ENCODE measurements around the gene EP400. TPM values are rescaled to one million over a fixed set of nuclear protein-coding genes. Genes with fewer than 3 reads are reported as not detected.

The EP400 gene
- polyA plus RNA-seq, 12 donors: 18.0 to 45.3 (median 21.8) TPM; not detected in 1

DNA sequence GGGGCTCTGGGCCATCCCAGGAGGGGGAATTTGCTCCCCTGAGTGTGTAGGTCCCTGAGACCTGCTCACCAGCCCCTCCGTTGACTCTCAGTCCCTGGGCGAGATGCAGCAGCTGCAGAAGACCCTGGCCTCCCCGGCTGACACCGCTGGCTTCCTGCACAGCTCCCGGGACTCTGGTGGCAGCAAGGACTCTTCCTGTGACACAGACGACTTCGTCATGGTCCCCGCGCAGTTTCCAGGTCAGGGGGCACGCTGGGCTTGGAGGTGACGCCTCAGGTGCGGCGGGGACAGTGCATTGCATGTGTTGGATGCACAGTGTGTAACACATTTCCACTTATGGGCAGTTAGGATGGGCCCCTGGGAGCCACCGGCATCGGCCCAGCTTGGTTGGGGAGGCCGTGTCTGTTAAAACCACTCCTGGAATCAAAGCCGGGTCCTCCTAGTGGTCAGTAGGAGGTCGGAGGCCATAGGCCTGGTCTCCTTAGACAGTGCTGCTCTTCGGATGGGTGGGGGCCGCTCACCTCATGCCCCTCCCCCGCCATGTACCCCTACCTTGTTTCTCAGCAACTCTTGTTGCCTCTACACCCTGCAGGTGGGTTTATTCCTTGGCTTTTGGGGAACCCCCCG, 37.8 kb upstream of the EP400 start:
- DNase-seq: no peak

DNA sequence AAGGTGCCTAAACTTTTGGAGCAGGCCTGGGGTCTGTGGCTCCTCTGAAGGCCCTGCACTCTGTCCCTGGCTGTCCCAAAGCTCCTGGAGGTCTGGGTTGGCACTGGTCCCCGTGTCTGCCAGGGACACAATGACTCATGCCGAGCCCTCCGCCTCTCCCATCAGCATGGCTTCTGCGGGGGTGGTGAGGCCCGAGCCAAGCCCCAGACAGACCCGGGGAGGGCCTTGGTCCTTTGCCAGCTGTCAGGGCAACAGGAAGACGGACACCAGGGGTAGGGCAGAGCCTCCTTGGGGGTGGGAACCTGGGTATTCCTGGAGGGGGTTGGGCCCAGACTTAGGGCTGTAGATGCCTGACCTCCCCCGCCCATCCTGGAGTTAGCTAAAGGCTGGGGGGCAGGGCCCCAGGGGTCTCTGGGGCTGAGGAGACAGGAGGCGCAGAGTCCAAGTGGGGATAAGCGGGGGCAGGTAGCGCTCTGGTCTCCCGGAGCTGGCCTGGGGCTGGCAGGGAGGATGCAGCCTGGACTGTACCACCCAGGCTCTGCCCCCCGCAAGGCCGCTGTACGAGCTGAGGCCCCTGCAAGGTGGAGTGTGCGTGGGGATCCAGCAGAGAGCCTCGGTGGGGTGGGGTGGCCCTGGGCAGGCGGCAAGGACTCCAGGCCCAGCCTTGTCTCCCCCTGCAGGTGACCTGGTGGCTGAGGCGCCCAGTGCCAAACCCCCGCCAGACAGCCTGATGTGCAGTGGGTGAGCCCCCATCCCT, 37.0 kb upstream of the EP400 start:
- DNase-seq: no peak

- DNase-seq: no peak
Observed at GRCh38 chr12:131913666-131914065, 36.1 kb upstream of the EP400 start.

- DNase-seq: no peak
Observed at GRCh38 chr12:131914179-131914702, 35.5 kb upstream of the EP400 start.

- no peak for DNase-seq
Observed at GRCh38 chr12:131915000-131915689, 34.6 kb upstream of the EP400 start.

- DNase-seq: no peak
Observed at GRCh38 chr12:131915823-131916222, 33.9 kb upstream of the EP400 start.

DNA sequence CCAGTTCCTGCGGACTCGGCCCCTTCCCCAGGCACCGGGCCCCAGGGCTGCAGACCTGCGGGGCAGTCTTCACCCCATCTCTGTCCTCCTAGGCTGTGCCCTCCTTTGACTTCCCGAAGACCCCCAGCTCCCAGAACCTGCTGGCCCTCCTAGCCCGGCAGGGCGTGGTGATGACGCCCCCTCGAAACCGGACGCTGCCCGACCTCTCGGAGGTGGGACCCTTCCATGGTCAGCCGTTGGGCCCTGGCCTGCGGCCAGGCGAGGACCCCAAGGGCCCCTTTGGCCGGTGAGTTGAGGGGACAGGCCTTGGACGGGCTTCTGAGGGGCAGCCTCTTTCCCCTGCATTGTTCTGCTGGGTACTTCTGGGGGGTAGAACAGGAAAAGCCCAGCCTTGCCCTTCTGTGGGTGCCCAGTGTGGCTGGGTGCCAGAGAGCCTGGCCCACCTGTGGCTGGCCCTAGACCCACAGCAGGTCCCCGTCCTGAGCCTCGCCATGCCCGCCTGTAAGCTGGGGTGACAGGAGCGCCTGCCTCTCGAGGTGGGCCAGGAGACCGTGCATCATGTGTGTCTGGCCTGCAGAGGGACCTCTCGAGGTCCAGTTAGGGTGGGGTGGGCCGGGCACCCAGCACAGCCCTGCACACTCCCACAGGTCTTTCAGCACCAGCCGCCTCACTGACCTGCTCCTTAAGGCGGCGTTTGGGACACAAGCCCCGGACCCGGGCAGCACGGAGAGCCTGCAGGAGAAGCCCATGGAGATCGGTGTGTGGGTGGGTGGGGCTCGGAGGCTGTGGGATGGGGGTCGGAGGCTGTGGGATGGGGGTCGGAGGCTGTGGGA, 33.2 kb upstream of the EP400 start:
- DNase-seq: no peak

DNA sequence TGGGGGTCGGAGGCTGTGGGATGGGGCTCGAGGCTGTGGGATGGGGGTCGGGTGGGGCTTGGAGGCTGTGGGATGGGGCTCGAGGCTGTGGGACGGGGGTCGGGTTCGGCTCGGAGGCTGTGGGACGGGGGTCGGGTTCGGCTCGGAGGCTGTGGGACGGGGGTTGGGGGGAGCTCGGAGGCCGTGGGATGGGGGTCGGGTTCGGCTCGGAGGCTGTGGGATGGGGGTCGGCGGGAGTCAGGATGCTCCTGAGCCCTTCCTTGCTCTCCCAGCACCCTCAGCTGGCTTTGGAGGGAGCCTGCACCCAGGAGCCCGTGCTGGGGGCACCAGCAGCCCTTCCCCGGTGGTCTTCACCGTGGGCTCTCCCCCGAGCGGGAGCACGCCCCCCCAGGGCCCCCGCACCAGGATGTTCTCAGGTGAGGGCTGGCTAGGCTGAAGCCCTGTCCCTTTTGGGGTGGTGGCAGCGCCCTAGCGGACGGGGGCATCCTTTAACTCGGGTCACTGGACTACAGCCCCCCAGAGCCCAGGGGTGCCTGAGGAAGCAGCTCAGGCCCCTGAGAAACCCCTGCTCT, 32.5 kb upstream of the EP400 start:
- DNase-seq: no peak

DNA sequence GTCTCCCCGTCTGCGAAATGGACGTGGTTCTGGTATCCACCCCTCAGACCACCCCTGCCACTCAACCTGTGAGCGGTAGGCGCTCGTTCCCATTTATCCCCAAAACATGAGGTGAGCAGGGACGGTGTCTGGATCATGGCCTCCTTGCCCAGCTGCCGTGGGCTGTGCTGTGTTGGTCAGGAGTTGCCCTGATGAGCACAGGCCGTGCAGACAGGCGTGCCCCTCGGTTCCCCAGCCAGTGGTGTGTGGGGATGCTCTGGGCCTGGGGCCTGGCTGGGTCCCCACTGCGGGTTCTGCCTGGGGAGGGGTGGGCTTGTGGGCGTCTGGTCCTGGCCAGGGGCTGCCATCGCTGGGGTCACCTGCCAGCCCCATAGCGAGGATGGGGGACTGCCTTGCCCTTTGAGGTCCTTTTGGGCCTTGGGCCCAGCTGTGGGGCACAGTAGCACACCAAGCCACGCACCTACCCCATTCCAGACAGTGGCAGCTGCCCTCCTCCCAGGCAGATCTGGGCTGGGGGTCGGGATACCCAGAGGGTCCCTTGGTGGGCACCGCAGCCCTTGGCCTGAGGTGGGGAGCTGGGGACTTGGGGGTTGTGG, 31.9 kb upstream of the EP400 start:
- DNase-seq: no peak

GRCh38 chr12:131918311-131919050, 31.3 kb upstream of the EP400 start:
- no peak for DNase-seq

- no peak for DNase-seq
Observed at GRCh38 chr12:131919051-131919347, 30.7 kb upstream of the EP400 start.

- DNase-seq: no peak
Observed at GRCh38 chr12:131919366-131920156, 30.2 kb upstream of the EP400 start.

DNA sequence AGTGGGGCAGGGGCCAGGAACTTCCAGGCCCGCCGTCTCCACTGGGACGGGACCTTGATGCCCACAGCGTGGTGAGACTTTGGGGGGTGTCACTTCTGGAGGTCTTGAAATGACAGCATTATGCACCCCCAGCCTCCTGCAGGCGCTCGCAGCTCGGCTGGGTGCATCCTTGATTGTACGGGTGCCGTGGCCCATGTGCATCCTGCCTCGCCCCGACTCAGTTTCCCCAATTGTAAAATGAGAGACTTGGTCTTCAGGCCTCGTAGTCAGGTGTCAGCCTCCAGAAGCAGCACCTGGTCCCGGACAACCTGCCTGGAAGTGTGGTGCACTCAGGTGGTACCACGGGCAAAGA, 29.6 kb upstream of the EP400 start:
- DNase-seq: no peak

DNA sequence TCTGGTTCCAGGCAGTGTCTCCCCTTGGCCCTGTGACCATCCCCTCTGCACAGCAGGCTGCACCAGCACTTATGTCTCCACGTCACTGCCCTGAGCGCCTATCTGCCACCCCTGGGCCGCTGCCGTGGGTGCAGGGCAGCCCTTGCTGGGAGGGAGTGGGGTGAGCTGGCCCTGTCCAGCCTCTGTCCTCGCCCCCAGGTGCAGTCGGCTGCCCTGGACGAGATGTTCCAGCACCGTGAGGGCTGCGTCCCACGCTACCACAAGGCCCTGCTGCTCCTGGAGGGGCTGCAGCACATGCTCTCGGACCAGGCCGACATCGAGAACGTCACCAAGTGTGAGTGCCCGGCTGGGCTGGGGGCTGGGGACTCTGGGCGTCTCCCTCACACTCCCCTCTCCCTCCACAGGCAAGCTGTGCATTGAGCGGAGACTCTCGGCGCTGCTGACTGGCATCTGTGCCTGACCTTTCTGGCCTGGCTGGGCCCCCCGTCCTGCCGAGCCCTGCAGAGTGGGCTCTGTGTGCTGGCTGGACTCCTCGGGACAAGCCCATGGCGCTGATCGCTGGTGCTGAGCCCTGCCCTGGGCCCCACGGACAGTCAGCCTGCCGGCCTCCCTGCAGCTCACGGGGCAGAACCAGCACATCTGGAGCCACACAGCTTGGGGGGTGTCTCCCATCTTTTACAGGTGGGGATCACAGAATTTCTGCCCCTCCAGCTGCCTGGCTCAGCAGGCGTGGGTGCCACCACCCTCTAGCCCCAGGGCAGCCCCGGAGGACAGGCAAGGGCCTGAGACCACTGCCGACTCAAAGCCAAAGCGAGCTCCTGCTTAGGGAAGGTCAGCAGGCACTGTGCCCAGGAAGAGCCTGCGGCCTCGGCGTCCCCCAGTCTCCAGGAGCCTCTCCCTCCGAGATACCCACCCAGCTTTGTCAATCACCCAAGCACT, 28.6 kb upstream of the EP400 start:
- no peak for DNase-seq

DNA sequence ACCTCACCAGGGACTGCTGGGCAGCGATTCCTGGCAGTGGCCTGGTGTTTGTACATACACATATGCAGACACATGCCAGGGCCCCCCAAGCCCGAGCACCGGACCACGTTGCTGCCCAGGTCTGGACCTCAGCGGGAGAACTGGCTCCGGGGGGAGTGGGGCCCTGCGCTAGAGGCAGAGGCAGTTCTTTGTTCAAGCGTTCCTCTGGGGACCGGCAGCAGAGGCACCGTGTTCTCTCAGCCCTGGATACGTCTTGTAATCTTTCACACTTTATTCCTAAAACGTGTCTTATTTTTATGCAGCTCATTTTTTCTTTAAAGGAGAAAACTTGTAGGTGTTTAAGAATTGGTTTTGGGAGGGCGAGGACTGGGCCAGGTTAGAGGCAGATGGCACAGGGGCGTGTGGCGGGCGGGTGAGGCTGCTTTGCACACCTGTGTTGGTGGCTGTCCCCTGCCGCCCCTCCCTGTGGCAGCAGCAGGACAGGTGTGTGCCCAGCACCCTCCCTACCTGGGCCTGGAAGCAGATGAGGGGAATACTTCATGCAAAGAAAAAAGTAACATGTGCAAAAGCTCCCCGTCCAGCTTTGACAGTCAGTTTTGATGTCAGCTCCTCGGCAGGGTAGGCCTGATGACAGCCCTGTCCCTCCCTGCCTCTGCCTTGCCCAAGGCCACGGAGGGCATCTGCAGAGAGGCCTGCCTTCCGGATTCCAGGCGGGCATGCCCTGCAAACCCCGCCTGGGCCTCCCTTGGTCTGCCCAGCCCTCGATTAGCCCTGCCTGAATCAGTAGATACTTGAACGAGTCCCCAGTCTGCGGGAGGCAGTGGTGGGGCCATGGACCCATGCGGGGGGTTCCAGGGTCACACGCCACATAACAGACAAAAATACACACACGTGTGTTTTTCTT, 27.6 kb upstream of the EP400 start:
- DNase-seq: no peak

- no peak for DNase-seq
Observed at GRCh38 chr12:131922772-131923171, 27.0 kb upstream of the EP400 start.

- no peak for DNase-seq
Observed at GRCh38 chr12:131923260-131923659, 26.5 kb upstream of the EP400 start.
